ENCODE data around the gene ASPG.

Gene ASPG

GRCh38 chr14:104085032-104085888 lies at the start of gene ASPG:
Gene ASPG, plus strand, starts transcription at chr14:104085700. Its CDS starts 71 bp downstream, at chr14:104085771.
- no peak for DNase-seq (ENCODE audit: low read depth)
- TF ChIP-seq CTCF (IDR thresholded peaks at IDR 0.05; ENCODE audit: insufficient read depth, low read depth, low read length, missing control alignments) = no peak
- H3K4me3 ChIP-seq (ENCODE audit: low read depth, low read length) = no peak within 1 kb of the TSS

GRCh38 chr14:104036212-104036611 lies 49.3 kb upstream of the ASPG start:
- H3K4me3 ChIP-seq (ENCODE audit: low read depth, low read length) = no peak overlapping the region
- no peak for DNase-seq (ENCODE audit: low read depth)
- TF ChIP-seq CTCF (IDR thresholded peaks at IDR 0.05; ENCODE audit: insufficient read depth, low read depth, low read length, missing control alignments) = no peak

DNA sequence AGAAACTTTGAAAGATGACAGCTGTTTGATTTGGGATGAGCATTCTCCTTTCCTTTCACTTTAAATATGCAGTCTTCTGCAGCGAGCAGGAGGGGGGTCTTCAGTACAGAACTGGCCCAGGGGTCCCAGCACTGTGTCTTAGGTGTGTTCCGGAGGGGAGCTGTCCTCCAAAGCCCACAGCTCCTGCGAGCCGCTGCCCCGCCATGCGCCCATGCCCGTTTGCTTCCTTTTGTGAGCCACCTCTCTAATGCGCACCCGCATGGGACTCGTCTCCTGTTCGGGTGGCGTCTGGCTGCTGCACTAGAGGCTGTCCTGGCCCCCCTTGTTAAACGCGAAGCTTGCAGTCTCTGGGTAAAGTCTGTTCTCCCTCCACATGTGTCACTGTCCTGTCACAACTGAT lies 48.4 kb upstream of the ASPG start:
- DNase-seq (ENCODE audit: low read depth) = no peak
- H3K4me3 ChIP-seq (ENCODE audit: low read depth, low read length) = no peak overlapping the region
- no peak for TF ChIP-seq CTCF (IDR thresholded peaks at IDR 0.05; ENCODE audit: insufficient read depth, low read depth, low read length, missing control alignments)

GRCh38 chr14:104037903-104038302 lies 47.6 kb upstream of the ASPG start:
- no peak for TF ChIP-seq CTCF (IDR thresholded peaks at IDR 0.05; ENCODE audit: insufficient read depth, low read depth, low read length, missing control alignments)
- no peak overlapping the region for H3K4me3 ChIP-seq (ENCODE audit: low read depth, low read length)
- DNase-seq (ENCODE audit: low read depth) = no peak

DNA sequence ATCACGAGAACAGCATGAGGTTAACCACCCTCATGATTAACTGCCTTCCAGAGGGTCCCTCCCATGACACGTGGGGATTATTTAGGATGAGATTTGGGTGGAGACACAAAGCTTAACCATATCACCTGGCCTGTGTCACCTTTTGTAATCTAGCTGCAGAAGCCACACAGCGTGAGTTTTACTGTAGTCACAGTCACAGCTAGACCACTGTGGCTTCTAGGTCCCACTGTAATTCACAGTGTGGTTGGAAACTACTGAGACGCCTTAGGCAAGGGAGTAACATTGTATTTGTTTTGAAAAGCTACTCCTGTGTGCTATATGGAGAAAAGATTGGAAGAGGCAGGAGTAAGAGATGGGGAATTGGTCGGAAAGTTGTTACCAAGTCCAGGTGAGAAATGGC lies 46.3 kb upstream of the ASPG start:
- no peak for TF ChIP-seq CTCF (IDR thresholded peaks at IDR 0.05; ENCODE audit: insufficient read depth, low read depth, low read length, missing control alignments)
- DNase-seq (ENCODE audit: low read depth) = no peak
- H3K4me3 ChIP-seq (ENCODE audit: low read depth, low read length) = no peak overlapping the region

DNA sequence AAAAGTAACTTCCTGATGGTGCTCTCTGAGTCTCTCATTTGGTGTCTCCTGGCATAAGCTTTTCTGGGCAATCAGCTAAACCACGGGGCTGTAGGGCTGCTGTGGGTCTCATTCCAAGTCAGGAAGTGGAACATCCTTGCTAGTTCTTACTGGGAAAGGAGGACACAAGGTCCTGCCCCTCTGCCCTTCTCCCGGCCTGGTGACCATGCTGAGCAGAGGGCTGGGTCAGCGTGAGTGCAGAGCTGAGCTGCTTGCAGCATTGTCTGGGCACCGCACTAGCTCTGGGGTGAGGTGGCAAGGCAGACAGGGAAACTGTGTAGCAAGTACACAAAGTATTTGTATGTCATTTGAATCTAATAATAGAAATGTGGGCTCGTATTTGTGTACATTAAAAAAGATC lies 45.0 kb upstream of the ASPG start:
- no peak for TF ChIP-seq CTCF (IDR thresholded peaks at IDR 0.05; ENCODE audit: insufficient read depth, low read depth, low read length, missing control alignments)
- no peak overlapping the region for H3K4me3 ChIP-seq (ENCODE audit: low read depth, low read length)
- no peak for DNase-seq (ENCODE audit: low read depth)

All from GM12865 (cell line).